T-helper 1 cell treated with Interleukin-12 subunit alpha and Interleukin-12 subunit beta and Interleukin-4 antibody, amounts not matched to agents 30 μg/mL and 1 μg/mL, for 36 hours (primary cell): ENCODE data around the gene SNRPE.

Source experiments
- H3K27ac Mint-ChIP-seq: one replicate; pipeline ENCODE4 v1.8.0; 2021; ENCODE audit warnings: mild to moderate bottlenecking, mixed read lengths
- H3K27me3 Mint-ChIP-seq: one replicate; pipeline ENCODE4 v1.8.0; 2021; ENCODE audit warnings: low read depth, mixed read lengths
- H3K36me3 Mint-ChIP-seq: one replicate; pipeline ENCODE4 v1.8.0; 2021; ENCODE audit warnings: low read depth, mixed read lengths
- H3K4me1 Mint-ChIP-seq: one replicate; pipeline ENCODE4 v1.8.0; 2021; ENCODE audit warnings: low read depth, mixed read lengths
- H3K4me3 Mint-ChIP-seq: one replicate; pipeline ENCODE4 v1.8.0; 2021; ENCODE audit warnings: mild to moderate bottlenecking, moderate library complexity, mixed read lengths
- H3K9me3 Mint-ChIP-seq: one replicate; pipeline ENCODE4 v1.8.0; 2021; ENCODE audit warnings: mixed read lengths

Gene SNRPE

DNA sequence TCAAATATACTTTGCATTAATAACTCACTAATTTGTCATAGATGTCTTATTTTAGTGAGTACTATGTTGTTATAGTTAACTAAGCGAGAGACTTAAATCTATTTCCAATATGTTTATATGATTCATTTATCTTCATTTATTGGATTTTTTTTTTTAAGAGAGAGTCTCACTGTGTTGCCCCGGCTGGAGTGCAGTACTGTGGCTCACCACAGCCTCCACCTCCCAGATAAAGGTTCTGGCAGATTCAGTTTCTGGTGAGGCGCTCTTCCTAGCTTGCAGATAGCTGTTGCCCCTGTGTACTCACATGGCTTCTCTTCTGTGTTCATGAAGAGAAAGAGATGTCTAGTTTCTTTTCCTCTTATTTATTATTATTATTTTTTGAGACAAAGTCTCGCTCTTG lies 43.9 kb downstream of the SNRPE start:
- H3K4me3 Mint-ChIP-seq = no peak overlapping the region
- H3K9me3 Mint-ChIP-seq = no peaks in the 10 kb centered on the region
- H3K36me3 Mint-ChIP-seq = no peaks in the 10 kb centered on the region
- no peak overlapping the region for H3K27ac Mint-ChIP-seq
- H3K27me3 Mint-ChIP-seq = peaks cover 4% of the 10 kb centered on the region
- no peaks in the 10 kb centered on the region for H3K4me1 Mint-ChIP-seq

- Mint-ChIP-seq H3K4me1 (no peaks in the 10 kb centered on the region), H3K9me3 (no peaks in the 10 kb centered on the region), H3K36me3 (no peaks in the 10 kb centered on the region), H3K4me3 (no peak overlapping the region), H3K27ac (no peak overlapping the region), H3K27me3 (peaks cover 4% of the 10 kb centered on the region)
Observed at GRCh38 chr1:203906932-203907331, 45.5 kb downstream of the SNRPE start.

DNA sequence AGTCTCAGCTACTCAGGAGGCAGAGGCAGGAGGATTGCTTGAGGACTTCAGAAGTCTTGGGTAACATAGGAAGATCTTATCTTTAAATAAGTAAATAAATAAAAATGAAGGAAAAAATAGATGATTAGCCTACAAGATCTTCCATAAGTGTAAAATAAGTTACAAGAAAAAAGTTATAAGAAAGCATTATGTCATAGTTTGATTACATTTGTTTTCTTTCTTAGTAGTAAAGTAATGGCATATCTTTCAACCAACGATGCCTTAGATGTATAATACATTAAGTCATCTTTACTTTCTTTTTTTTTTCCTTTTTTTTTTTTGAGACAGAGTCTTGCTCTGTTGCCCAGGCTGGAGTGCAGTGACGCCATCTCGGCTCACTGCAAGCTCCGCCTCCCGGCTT lies 46.5 kb downstream of the SNRPE start:
- no peaks in the 10 kb centered on the region for H3K4me1 Mint-ChIP-seq
- no peaks in the 10 kb centered on the region for H3K9me3 Mint-ChIP-seq
- no peak overlapping the region for H3K27ac Mint-ChIP-seq
- no peaks in the 10 kb centered on the region for H3K36me3 Mint-ChIP-seq
- H3K4me3 Mint-ChIP-seq = no peak overlapping the region
- peaks cover 4% of the 10 kb centered on the region for H3K27me3 Mint-ChIP-seq

GRCh38 chr1:203911806-203912205 lies 50.4 kb downstream of the SNRPE start:
- H3K4me1 Mint-ChIP-seq = no peaks in the 10 kb centered on the region
- H3K27me3 Mint-ChIP-seq = peaks cover 3% of the 10 kb centered on the region
- no peak overlapping the region for H3K4me3 Mint-ChIP-seq
- H3K27ac Mint-ChIP-seq = no peak overlapping the region
- H3K36me3 Mint-ChIP-seq = no peaks in the 10 kb centered on the region
- H3K9me3 Mint-ChIP-seq = no peaks in the 10 kb centered on the region

- H3K27me3 Mint-ChIP-seq = no peaks in the 10 kb centered on the region
- no peaks in the 10 kb centered on the region for H3K4me1 Mint-ChIP-seq
- no peaks in the 10 kb centered on the region for H3K9me3 Mint-ChIP-seq
- no peak overlapping the region for H3K27ac Mint-ChIP-seq
- no peaks in the 10 kb centered on the region for H3K36me3 Mint-ChIP-seq
- H3K4me3 Mint-ChIP-seq = no peak overlapping the region
Observed at GRCh38 chr1:203913073-203913521, 51.7 kb downstream of the SNRPE start.

GRCh38 chr1:203914292-203914691 lies 52.9 kb downstream of the SNRPE start:
- H3K9me3 Mint-ChIP-seq = no peaks in the 10 kb centered on the region
- H3K4me3 Mint-ChIP-seq = no peak overlapping the region
- H3K4me1 Mint-ChIP-seq = no peaks in the 10 kb centered on the region
- H3K36me3 Mint-ChIP-seq = no peaks in the 10 kb centered on the region
- no peaks in the 10 kb centered on the region for H3K27me3 Mint-ChIP-seq
- no peak overlapping the region for H3K27ac Mint-ChIP-seq

GRCh38 chr1:203915811-203916210 lies 54.4 kb downstream of the SNRPE start:
- H3K4me1 Mint-ChIP-seq = no peaks in the 10 kb centered on the region
- no peak overlapping the region for H3K4me3 Mint-ChIP-seq
- no peak overlapping the region for H3K27ac Mint-ChIP-seq
- no peaks in the 10 kb centered on the region for H3K27me3 Mint-ChIP-seq
- H3K36me3 Mint-ChIP-seq = no peaks in the 10 kb centered on the region
- no peaks in the 10 kb centered on the region for H3K9me3 Mint-ChIP-seq

- Mint-ChIP-seq H3K27me3 (no peaks in the 10 kb centered on the region), H3K36me3 (no peaks in the 10 kb centered on the region), H3K27ac (no peak overlapping the region), H3K4me1 (no peaks in the 10 kb centered on the region), H3K4me3 (no peak overlapping the region), H3K9me3 (no peaks in the 10 kb centered on the region)
Observed at GRCh38 chr1:203916756-203917155, 55.4 kb downstream of the SNRPE start.
